Esophagus muscularis mucosa (tissue), 4 donors: Measurements from ENCODE around the gene FAM8A1. TPM values are rescaled to one million over a fixed set of nuclear protein-coding genes. Genes with fewer than 3 reads are reported as not detected.

Experiments
- DNase-seq: peaks from one replicate; pipeline ENCODE4 v3.0.0-alpha.2; 2017; ENCODE audit errors: extremely low spot score
- H3K27ac ChIP-seq, 4 donors: fragments of 200-600 bp; sonication (generic); replicated peaks in 1 of 4; 1 replicate in 3 of 4; 2 replicates in 1 of 4; pipeline ENCODE4 v1.5.1; 2016 to 2019; ENCODE audit warnings: mild to moderate bottlenecking in 1 of 4
- H3K27me3 ChIP-seq, 4 donors: fragments of 200-600 bp; sonication (generic); one replicate each; pipeline versions ENCODE4 v1.5.1 to v1.6.0; 2016 to 2019
- H3K36me3 ChIP-seq, 4 donors: fragments of 200-600 bp; sonication (generic); one replicate each; pipeline ENCODE4 v1.5.1; 2016 to 2019
- H3K4me1 ChIP-seq, 4 donors: fragments of 200-600 bp; sonication (generic); one replicate each; pipeline ENCODE4 v1.5.1; 2016 to 2019
- H3K4me3 ChIP-seq, 4 donors: fragments of 200-600 bp; sonication (generic); 1 replicate in 2 of 4; 2 replicates in 2 of 4; pipeline ENCODE4 v1.5.1; 2016 to 2019; ENCODE audit warnings: mild to moderate bottlenecking in 4 of 4, moderate library complexity in 1 of 4
- H3K9me3 ChIP-seq, 4 donors: fragments of 200-600 bp; sonication (generic); 1 replicate in 3 of 4; 2 replicates in 1 of 4; pipeline ENCODE4 v1.5.1; 2016 to 2019
- EP300 ChIP-seq: sonication (generic); formaldehyde crosslinking; IDR thresholded peaks from one replicate; pipeline ENCODE4 v1.6.1; 2017; ENCODE audit warnings: antibody characterized with exemption
- POLR2A ChIP-seq: fragments of 450-650 bp; IDR thresholded peaks from one replicate; pipeline ENCODE4 v1.6.1; 2017; ENCODE audit warnings: antibody characterized with exemption, moderate library complexity, mild to moderate bottlenecking, low read depth
- POLR2AphosphoS5 ChIP-seq, 2 donors: sonication (generic); formaldehyde crosslinking; IDR thresholded peaks; one replicate each; pipeline ENCODE4 v1.6.1; 2017; ENCODE audit warnings: antibody characterized with exemption in 2 of 2
- WGBS: methylation state at CpG from one replicate; pipeline ENCODE4 v1.1.5; 2018; 5-methylcytosine and 5-hydroxymethylcytosine counted together
- intact Hi-C: fragments of 100-400 bp; cut with DNase I; formaldehyde crosslinking; loops from one replicate; pipeline ENCODE4 v1.15.1; 2023
- total RNA-seq, 4 donors: library from RNA; depleted of rRNA; stranded (reverse); fragments of >200 nt; gene quantifications; one replicate each; pipeline versions ENCODE4 v1.1.0 to v1.2.1, GENCODE V29; 2016
- TF ChIP-seq, protein P1 (sequence below), 3 experiments: fragments of 200-600 bp in 2 of 3; fragments of 450-650 bp in 1 of 3; sonication (generic) in 2 of 3; IDR thresholded peaks; one replicate each; pipeline ENCODE4 v1.5.1; 2017 to 2019; ENCODE audit warnings: antibody characterized with exemption in 3 of 3, mild to moderate bottlenecking in 2 of 3, moderate library complexity in 1 of 3

Gene FAM8A1
- total RNA-seq, 4 donors from 2014 or later, result 36.8 to 58.8 (median 40.9) TPM

DNA sequence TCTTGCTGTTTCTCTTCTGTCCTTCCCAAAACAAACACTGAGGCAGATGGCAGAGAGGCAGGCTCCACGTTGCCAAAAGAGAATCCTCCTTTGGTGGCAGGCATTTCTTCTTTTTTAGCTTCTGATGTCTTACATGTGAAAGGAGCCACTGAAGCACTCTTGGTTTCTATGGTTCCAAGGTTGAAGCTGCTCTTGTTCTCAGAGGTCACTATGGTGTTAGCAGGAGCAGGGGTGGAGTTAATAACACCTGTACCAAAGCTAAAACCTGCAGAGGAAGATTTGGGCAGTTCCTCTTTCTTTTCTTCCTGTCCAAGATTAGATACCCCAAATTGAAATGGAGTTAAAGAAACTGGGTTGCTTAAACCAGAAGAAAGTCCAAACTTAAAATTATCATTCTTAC is 28.8 kb downstream of the FAM8A1 start:
- 33% methylated on average over 1 of the region's 1 CpG for WGBS
- H3K27ac ChIP-seq, result no peak overlapping the region
- no peak for DNase-seq
- H3K9me3 ChIP-seq, result no peaks in the 10 kb centered on the region
- intact Hi-C loops, result no loop called here
- H3K36me3 ChIP-seq, result peaks cover 7 to 82% (median 52%) of the 10 kb centered on the region in 4 donors
- H3K4me1 ChIP-seq, result peaks cover 0 to 15% (median 12%) of the 10 kb centered on the region in 4 donors
- H3K27me3 ChIP-seq, result no peaks in the 10 kb centered on the region
- no peak overlapping the region for H3K4me3 ChIP-seq
- no peak for TF ChIP-seq EP300
- TF ChIP-seq, protein P1, sequence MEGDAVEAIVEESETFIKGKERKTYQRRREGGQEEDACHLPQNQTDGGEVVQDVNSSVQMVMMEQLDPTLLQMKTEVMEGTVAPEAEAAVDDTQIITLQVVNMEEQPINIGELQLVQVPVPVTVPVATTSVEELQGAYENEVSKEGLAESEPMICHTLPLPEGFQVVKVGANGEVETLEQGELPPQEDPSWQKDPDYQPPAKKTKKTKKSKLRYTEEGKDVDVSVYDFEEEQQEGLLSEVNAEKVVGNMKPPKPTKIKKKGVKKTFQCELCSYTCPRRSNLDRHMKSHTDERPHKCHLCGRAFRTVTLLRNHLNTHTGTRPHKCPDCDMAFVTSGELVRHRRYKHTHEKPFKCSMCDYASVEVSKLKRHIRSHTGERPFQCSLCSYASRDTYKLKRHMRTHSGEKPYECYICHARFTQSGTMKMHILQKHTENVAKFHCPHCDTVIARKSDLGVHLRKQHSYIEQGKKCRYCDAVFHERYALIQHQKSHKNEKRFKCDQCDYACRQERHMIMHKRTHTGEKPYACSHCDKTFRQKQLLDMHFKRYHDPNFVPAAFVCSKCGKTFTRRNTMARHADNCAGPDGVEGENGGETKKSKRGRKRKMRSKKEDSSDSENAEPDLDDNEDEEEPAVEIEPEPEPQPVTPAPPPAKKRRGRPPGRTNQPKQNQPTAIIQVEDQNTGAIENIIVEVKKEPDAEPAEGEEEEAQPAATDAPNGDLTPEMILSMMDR (IDR thresholded peaks at IDR 0.05), result no peak
- no peak for TF ChIP-seq POLR2A
- TF ChIP-seq POLR2AphosphoS5 (IDR thresholded peaks at IDR 0.05), result no peak

DNA sequence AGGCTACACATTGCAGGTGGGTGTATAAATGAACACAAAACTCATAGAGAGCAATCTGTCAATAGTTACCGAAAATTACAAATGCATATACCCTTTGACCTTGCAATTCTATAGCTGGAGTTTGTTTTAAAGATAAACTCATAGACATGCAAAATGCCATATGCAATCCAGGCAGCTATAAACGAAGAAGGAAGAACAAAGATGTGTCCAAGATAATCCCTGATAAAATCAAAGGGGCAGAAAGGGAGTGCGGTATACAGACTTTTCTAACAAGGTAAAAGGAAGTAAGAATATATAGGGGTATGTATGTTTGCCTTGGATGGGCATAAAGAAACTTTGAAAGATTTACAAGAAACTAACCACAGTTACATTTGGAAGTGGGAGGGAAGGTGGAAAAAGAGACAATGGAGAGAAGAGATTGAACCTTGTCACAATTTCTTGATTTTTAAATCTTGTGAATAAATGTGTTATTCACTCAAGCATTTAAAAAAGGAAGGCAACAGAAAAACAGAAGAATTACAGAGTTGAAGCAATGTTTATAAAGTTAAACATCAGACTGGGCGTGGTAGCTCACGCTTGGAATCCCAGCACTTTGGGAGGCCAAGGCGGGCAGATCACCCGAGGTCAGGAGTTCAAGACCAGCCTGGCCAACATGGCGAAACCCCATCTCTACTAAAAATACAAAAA is 29.9 kb downstream of the FAM8A1 start:
- no peak overlapping the region for H3K4me3 ChIP-seq
- H3K27ac ChIP-seq, result no peak overlapping the region
- H3K9me3 ChIP-seq, result no peaks in the 10 kb centered on the region
- DNase-seq, result no peak
- intact Hi-C loops, result loop anchor here (10.0 kb wide), 1 partner anchor 145 kb away; no protein-coding TSS in a partner anchor
- peaks cover 0 to 6% (median 5%) of the 10 kb centered on the region in 4 donors for H3K4me1 ChIP-seq
- H3K36me3 ChIP-seq, result peaks cover 7 to 79% (median 44%) of the 10 kb centered on the region in 4 donors
- TF ChIP-seq EP300 (no peak), POLR2AphosphoS5 (IDR thresholded peaks at IDR 0.05) (no peak)
- TF ChIP-seq, protein P1 (IDR thresholded peaks at IDR 0.05), result no peak
- H3K27me3 ChIP-seq, result no peaks in the 10 kb centered on the region
- WGBS, result 91% methylated on average over 8 of the region's 8 CpGs

DNA sequence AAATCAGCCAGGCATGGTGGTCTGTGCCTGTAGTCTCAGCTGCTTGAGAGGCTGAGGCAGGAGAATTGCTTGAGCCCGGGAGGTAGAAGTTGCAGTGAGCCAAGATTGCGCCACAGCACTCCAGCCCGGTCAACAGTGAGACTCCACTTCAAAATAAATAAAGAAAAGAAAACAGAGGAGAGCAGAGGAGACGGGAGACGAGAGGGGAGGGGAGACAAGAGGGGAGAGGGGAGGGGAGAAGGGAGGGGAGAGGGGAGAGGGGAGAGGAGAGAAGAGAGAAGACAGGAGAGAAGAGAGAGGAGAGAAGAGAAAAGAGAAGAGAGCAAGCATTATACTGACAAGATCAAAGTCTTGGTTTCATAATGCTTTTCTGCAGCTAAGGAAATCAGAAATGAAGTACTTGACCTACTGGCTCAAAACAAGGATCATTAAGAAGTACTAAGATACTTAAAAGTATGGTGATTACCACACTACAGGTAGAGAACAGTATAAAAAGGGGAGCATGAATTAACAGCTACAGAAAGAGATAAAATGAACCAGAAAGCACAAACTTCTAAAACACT is 30.5 kb downstream of the FAM8A1 start:
- 55% methylated on average over 5 of the region's 5 CpGs for WGBS
- no peak for TF ChIP-seq POLR2AphosphoS5 (IDR thresholded peaks at IDR 0.05)
- no peak for TF ChIP-seq POLR2A
- Histone ChIP-seq H3K27ac (no peak overlapping the region), H3K36me3 (peaks cover 3 to 79% (median 43%) of the 10 kb centered on the region in 4 donors), H3K9me3 (no peaks in the 10 kb centered on the region), H3K4me3 (no peak overlapping the region), H3K4me1 (peaks cover 0 to 6% (median 5%) of the 10 kb centered on the region in 4 donors), H3K27me3 (no peaks in the 10 kb centered on the region)
- intact Hi-C loops, result loop anchor here (10.0 kb wide), 1 partner anchor 144 kb away; no protein-coding TSS in a partner anchor
- no peak for DNase-seq

DNA sequence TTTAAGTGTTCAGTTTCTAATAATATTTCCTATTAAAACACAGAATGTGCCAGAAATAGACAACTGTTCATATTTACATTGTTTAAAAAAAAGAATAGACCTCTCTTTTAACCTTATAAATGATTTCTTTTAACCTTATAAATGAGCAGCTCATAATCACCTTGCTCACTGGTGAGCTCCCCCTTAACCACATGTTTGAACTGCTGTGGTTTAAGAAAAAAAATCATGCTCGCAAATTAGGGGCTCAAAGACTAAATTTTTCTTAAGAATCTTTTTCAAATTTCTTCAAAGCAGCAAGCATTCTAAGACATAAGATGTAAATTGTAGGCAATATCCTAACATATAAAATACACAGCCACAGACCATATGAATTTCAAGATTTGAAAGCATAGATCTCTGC is 32.8 kb downstream of the FAM8A1 start:
- H3K27ac ChIP-seq, result no peak overlapping the region
- DNase-seq, result no peak
- no peak overlapping the region for H3K4me3 ChIP-seq
- WGBS, result 93% methylated on average over 1 of the region's 1 CpG
- H3K9me3 ChIP-seq, result no peaks in the 10 kb centered on the region
- H3K27me3 ChIP-seq, result no peaks in the 10 kb centered on the region
- no peak for TF ChIP-seq POLR2A
- no peak for TF ChIP-seq EP300
- no peak for TF ChIP-seq POLR2AphosphoS5 (IDR thresholded peaks at IDR 0.05)
- TF ChIP-seq, protein P1 (IDR thresholded peaks at IDR 0.05), result no peak
- peaks cover 0 to 6% (median 5%) of the 10 kb centered on the region in 4 donors for H3K4me1 ChIP-seq
- intact Hi-C loops, result loop anchor here (10.0 kb wide), 1 partner anchor 142 kb away; no protein-coding TSS in a partner anchor
- peaks cover 12 to 80% (median 48%) of the 10 kb centered on the region in 4 donors for H3K36me3 ChIP-seq

DNA sequence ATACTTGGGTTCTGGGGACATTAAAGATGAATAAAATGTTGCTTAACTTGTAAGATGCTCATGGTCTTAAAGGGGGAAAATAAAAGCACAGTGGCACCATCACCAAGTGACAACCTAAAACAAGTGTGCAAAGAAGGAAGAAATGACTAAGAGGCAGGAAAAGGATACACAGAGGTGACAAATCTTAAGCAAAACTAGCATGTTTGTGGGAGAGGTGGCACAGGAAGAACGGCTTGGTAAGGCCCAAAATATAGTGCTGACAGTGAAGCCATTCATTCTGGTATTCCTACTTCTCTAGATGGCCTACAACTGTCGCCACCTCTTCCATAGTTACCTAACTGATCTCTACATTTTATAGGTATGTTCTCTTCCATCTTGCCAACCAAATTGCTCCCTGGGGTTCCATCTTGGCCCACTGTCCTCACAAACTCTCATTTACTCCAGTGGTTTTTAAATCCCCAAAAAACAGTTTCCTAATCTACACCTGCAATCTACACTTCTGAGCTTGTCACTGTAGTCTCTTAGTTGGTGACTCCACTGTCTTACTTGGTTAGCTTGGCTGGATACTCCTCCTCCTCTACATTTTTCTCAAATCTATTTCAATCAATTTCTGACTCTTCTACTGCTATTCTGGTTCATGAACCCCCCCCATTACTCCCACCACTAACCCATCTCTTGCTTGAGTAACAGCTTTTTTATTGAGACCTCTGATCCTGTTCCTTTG is 33.5 kb downstream of the FAM8A1 start:
- no peak for TF ChIP-seq EP300
- 80% methylated on average over 2 of the region's 2 CpGs for WGBS
- Histone ChIP-seq H3K9me3 (no peaks in the 10 kb centered on the region), H3K27me3 (no peaks in the 10 kb centered on the region), H3K27ac (no peak overlapping the region), H3K4me3 (no peak overlapping the region), H3K36me3 (peaks cover 12 to 78% (median 43%) of the 10 kb centered on the region in 4 donors), H3K4me1 (peaks cover 5 to 12% (median 11%) of the 10 kb centered on the region in 4 donors)
- no peak for DNase-seq
- intact Hi-C loops, result loop anchor here (10.0 kb wide), 1 partner anchor 141 kb away; no protein-coding TSS in a partner anchor
